Left ventricle myocardium superior (tissue), 1 donor: ENCODE data around the gene ODC1. TPM values are rescaled to one million over a fixed set of nuclear protein-coding genes. Genes with fewer than 3 reads are reported as not detected.
A peak's percentile ranks its signal among the peaks of the same experiment; 100 is the strongest.

Experiments
- ATAC-seq: fragments of 200-7000 bp; cut with Tn5 transposase; one replicate; pipeline ENCODE4 v1.9.1; 2020; ENCODE audit warnings: mild to moderate bottlenecking, moderate library complexity
- DNase-seq: peaks from one replicate; pipeline ENCODE4 v3.0.0-alpha.2; 2020
- intact Hi-C: fragments of 100-400 bp; cut with micrococcal nuclease; formaldehyde crosslinking; loops from one replicate; pipeline ENCODE4 v1.11.0; 2022
- total RNA-seq: library from RNA; stranded (reverse); fragmentation: NEBNext Ultra II Directional; extraction: Animal tissue kit (Norgen Biotek cat#: 25700); gene quantifications from one replicate; pipeline ENCODE4 v1.2.1, GENCODE V29; 2021
- donor health status: DM: no; HTN: yes; CAD: no; lungs with severe emphysema.

Gene ODC1
- total RNA-seq, 1 donor from 2014 or later = 26.4 TPM

- intact Hi-C loops = no loop called here
Measured at GRCh38 chr2:10425699-10426098, 22.4 kb downstream of the ODC1 start.

GRCh38 chr2:10424916-10425505 is 23.1 kb downstream of the ODC1 start:
- intact Hi-C loops = no loop called here
- ATAC-seq (no peak), DNase-seq (no peak)

More at GRCh38 chr2:10425699-10426098, 22.4 kb downstream of the ODC1 start:
- ATAC-seq (no peak), DNase-seq (no peak)

GRCh38 chr2:10424051-10424450 is 24.1 kb downstream of the ODC1 start:
- DNase-seq = no peak

GRCh38 chr2:10423400-10423774 is 24.7 kb downstream of the ODC1 start:
- ATAC-seq (no peak), DNase-seq (no peak)
- intact Hi-C loops = no loop called here

More at GRCh38 chr2:10424051-10424450, 24.1 kb downstream of the ODC1 start:
- ATAC-seq = no peak
- intact Hi-C loops = no loop called here

- DNase-seq (no peak), ATAC-seq (no peak)
- intact Hi-C loops = no loop called here
Measured at GRCh38 chr2:10422732-10423399, 25.3 kb downstream of the ODC1 start.

GRCh38 chr2:10422251-10422650 is 25.9 kb downstream of the ODC1 start:
- intact Hi-C loops = no loop called here
- DNase-seq (no peak), ATAC-seq (no peak)

GRCh38 chr2:10419553-10420257 is 28.4 kb downstream of the ODC1 start:
- ATAC-seq (no peak), DNase-seq (no peak)
- intact Hi-C loops = no loop called here

- intact Hi-C loops = no loop called here
- DNase-seq (no peak), ATAC-seq (no peak)
Measured at GRCh38 chr2:10417551-10418335, 30.4 kb downstream of the ODC1 start.

GRCh38 chr2:10415640-10416039 is 32.5 kb downstream of the ODC1 start:
- DNase-seq (no peak), ATAC-seq (no peak)
- intact Hi-C loops = no loop called here

- intact Hi-C loops = no loop called here
- ATAC-seq (no peak), DNase-seq (no peak)
Measured at GRCh38 chr2:10415048-10415447, 33.1 kb downstream of the ODC1 start.

GRCh38 chr2:10414591-10414990 is 33.5 kb downstream of the ODC1 start:
- ATAC-seq (peak; percentile 69), DNase-seq (peak; percentile 55)
- intact Hi-C loops = no loop called here

GRCh38 chr2:10413991-10414451 is 34.1 kb downstream of the ODC1 start:
- no peak for DNase-seq
- intact Hi-C loops = no loop called here
- ATAC-seq = peak; percentile 62

- DNase-seq (no peak), ATAC-seq (no peak)
- intact Hi-C loops = no loop called here
Measured at GRCh38 chr2:10413503-10413902, 34.6 kb downstream of the ODC1 start.

- ATAC-seq (no peak), DNase-seq (no peak)
- intact Hi-C loops = no loop called here
Measured at GRCh38 chr2:10412380-10412779, 35.7 kb downstream of the ODC1 start.

GRCh38 chr2:10411557-10411956 is 36.6 kb downstream of the ODC1 start:
- DNase-seq (no peak), ATAC-seq (no peak)
- intact Hi-C loops = no loop called here

- DNase-seq (no peak), ATAC-seq (no peak)
- intact Hi-C loops = no loop called here
Measured at GRCh38 chr2:10410823-10411437, 37.2 kb downstream of the ODC1 start.

- no peak for DNase-seq
- intact Hi-C loops = no loop called here
- no peak for ATAC-seq
Measured at GRCh38 chr2:10410001-10410822, 37.9 kb downstream of the ODC1 start.
